ENCODE data around the gene CDK17.

Gene CDK17

GRCh38 chr12:96329545-96329944, 70.7 kb downstream of the CDK17 start:
- DNase-seq (ENCODE audit: extremely low spot score), result no peak
- ChIA-PET POLR2A (no interaction called here), CTCF (no interaction called here)
- no peak for TF ChIP-seq CTCF (IDR thresholded peaks at IDR 0.05; ENCODE audit: control extremely low read depth, extremely low read depth, low read depth, missing control alignments)

- ChIA-PET CTCF (interaction anchor here (0.8 to 3.5 kb wide), 3 partner anchors 10 to 71 kb away, joined by 3 to 14 read pairs (median 4); partner anchors contain the start of gene CDK17), POLR2A (no interaction called here)
- no peak for TF ChIP-seq CTCF (IDR thresholded peaks at IDR 0.05; ENCODE audit: control extremely low read depth, extremely low read depth, low read depth, missing control alignments)
- no peak for DNase-seq (ENCODE audit: extremely low spot score)
Measured at GRCh38 chr12:96329018-96329417, 71.2 kb downstream of the CDK17 start.

GRCh38 chr12:96327889-96328288, 72.3 kb downstream of the CDK17 start:
- CTCF ChIA-PET, result interaction anchor here (1.2 to 3.5 kb wide), 4 partner anchors 9 to 188 kb away, joined by 4 to 14 read pairs (median 6); no protein-coding TSS in a partner anchor
- TF ChIP-seq CTCF (IDR thresholded peaks at IDR 0.05; ENCODE audit: control extremely low read depth, extremely low read depth, low read depth, missing control alignments), result peak; percentile 6
- no peak for DNase-seq (ENCODE audit: extremely low spot score)
- POLR2A ChIA-PET, result no interaction called here

- CTCF ChIA-PET, result interaction anchor here (1.2 to 3.5 kb wide), 4 partner anchors 9 to 189 kb away, joined by 4 to 14 read pairs (median 6); no protein-coding TSS in a partner anchor
- TF ChIP-seq CTCF (IDR thresholded peaks at IDR 0.05; ENCODE audit: control extremely low read depth, extremely low read depth, low read depth, missing control alignments), result no peak
Measured at GRCh38 chr12:96327346-96327745, 72.9 kb downstream of the CDK17 start.

GRCh38 chr12:96326628-96327227, 73.5 kb downstream of the CDK17 start:
- no peak for TF ChIP-seq CTCF (IDR thresholded peaks at IDR 0.05; ENCODE audit: control extremely low read depth, extremely low read depth, low read depth, missing control alignments)
- ChIA-PET CTCF (interaction anchor here (0.8 to 3.5 kb wide), 4 partner anchors 10 to 21 kb away, joined by 3 to 14 read pairs (median 6); no protein-coding TSS in a partner anchor), POLR2A (interaction anchor here (0.6 kb wide), 1 partner anchor 34 kb away, joined by 3 read pairs; no protein-coding TSS in a partner anchor)
- DNase-seq (ENCODE audit: extremely low spot score), result no peak

More at GRCh38 chr12:96327346-96327745, 72.9 kb downstream of the CDK17 start:
- POLR2A ChIA-PET, result interaction anchor here (0.6 kb wide), 1 partner anchor 34 kb away, joined by 3 read pairs; no protein-coding TSS in a partner anchor
- peak; percentile 23 for DNase-seq (ENCODE audit: extremely low spot score)

GRCh38 chr12:96323906-96324305, 76.3 kb downstream of the CDK17 start:
- ChIA-PET POLR2A (no interaction called here), CTCF (interaction anchor here (1.4 kb wide), 1 partner anchor 12 kb away, joined by 5 read pairs; no protein-coding TSS in a partner anchor)
- DNase-seq (ENCODE audit: extremely low spot score), result no peak
- no peak for TF ChIP-seq CTCF (IDR thresholded peaks at IDR 0.05; ENCODE audit: control extremely low read depth, extremely low read depth, low read depth, missing control alignments)
